GM21360 (cell line): ENCODE measurements around the gene HAL.
"Not testable (repeated sequence)": the region's sequence is repeated elsewhere in the genome, so short reads cannot be mapped to it uniquely, and the experiment has no call there.

Experiments
- ATAC-seq: cut with Tn5 transposase; IDR thresholded peaks from one replicate; pipeline ENCODE4 v1.9.1; 2021; ENCODE audit warnings: mild to moderate bottlenecking, moderate library complexity; ENCODE audit not compliant: unreplicated experiment

Gene HAL

DNA sequence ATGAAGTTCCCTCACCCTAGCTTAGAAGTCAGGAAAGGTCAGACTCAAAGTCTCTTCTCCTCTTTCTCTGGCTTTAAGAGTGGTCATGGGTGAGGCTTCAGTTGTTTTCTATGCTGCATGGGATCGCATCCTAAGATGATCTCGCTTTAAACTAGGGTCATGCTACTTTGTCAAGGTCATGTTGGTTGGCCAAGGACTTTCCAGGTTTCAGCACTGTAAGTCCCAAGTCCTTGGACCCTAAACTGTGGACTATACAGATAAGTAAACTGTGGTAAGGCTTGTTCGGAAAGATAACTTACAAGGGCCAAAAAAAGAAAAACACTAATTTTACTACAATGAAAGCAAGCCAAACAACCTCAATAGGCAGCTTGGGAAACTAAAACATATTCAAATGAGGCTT, 17.4 kb downstream of the HAL start:
- ATAC-seq, result no peak

DNA sequence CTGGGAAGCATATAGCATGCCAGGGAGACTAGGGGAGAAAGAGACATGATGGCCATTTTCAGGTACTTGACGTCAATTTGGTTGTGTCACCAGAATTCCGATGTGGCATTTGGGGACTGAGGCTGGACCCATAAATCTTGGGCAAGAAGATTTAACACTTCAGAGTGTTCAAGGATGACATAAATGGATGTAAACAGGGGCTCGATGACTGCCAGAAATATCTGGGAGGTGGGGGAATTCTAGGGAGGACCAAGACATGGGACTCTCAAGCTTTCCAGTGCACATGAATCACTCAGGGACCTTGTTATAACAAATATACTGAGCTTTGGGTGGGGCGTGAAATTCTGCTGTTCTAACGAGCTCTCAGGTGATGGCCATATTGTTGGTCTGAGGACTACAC, 17.8 kb downstream of the HAL start:
- ATAC-seq, result no peak

DNA sequence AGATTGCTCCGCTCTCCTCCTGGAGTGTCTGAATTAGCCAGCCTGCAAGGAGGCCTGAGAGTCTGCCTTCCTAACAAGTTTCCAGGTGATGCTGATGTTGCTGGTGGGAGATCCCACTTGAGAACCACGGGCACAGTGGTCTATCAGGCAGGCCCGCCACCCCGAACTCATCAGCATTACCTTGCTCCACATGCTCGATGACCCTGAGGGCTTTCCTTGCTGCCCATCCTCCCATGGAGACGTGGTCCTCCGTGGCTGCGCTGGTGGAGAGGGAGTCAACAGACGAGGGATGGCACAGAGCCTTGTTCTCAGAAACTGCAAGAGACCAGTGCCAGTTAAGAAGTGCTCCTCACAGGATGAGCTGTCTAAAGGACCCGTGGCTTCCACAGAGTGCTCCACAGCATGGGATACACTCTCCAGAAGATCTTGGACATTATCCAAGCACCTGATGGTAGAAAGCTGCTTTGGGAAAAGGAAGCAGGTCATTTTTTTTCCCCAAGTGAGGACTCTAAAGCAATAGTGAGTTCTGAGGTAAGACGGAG, 18.3 kb downstream of the HAL start:
- no peak for ATAC-seq

- no peak for ATAC-seq
Measured at GRCh38 chr12:95976416-95976832, 19.7 kb downstream of the HAL start.

DNA sequence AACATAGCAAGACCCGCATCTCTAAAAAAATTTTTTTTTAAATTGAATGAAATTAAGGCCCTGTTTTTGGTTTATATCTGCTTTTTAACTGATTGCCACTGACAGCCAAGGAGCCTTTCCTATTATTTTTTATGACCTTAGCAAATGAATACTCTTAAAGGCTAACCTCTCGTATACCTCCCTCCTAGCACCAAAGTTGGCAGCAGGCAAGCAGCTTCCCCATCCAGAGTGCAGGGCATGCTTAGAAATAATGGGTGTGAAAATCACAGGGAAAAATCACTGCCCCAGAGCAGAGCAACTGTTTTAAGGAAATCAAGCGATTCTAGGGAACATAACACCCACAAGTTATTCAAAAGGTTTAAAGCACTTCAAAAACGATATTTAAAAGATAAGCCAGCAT, 20.7 kb downstream of the HAL start:
- no peak for ATAC-seq

DNA sequence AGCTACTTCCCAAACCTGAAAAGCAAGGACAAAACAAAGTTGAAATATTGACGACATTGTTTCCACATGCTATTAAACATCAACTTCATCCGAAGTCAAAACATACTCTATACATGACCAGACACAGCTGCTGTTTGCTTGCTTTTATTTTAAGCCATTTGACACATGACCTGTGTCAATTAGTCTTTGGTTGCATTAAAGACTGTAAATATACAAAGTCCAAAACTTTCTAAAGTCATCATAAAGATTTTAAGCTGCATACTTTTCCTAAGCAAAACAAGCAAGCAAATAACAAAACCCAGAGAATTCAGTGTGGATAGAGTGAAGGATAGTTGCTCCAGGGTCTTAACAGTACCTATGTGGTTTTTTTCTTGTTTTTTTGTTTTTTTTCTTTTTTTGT, 21.8 kb downstream of the HAL start:
- no peak for ATAC-seq

DNA sequence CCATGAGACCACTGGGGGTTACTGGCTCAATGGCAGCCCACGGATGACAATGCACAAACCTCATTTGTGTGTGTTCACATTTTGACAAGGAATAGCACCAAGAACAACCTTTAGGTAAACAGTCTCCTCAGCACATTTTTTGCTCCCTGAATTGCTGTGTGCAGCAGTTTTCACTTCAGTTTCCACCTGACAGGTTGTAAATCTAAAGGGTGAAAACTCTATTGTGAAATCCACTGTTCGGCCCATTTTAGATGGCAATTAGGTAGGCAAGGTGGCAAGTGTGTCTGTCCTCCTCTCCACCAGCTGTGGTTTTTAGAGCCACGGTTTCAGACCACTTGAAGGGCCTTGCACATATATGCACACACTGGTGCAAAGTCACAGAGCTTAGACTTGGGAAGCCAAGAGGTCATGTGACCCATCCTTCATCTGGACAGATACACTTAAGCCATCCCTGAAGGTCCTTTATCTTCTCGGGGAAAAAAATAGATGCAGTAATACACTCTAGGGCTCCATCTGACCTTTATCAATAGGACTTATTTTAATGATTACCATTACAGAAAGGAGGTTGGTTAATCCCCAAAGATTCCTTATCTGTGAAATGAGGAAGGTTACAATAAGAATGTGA, 23.2 kb downstream of the HAL start:
- no peak for ATAC-seq

DNA sequence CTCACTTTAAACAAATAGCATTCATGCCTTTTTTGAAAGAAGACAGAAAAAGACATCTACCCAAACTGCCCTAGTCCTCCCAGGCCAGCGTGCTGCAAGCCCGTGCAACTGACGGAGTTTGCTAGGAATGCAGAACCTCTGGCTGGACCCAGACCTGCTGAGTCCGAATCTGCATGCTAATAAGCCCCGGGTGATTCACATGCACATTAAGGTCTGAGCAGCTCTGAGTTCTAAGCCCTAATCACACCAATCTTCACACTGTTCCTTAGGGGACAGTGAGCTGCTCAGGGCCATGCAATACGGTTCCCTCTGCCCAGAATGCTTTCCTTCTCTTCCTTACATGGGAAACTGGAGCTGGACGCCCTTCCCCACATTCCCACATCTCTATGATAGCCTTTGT, 25.2 kb downstream of the HAL start:
- no peak for ATAC-seq

DNA sequence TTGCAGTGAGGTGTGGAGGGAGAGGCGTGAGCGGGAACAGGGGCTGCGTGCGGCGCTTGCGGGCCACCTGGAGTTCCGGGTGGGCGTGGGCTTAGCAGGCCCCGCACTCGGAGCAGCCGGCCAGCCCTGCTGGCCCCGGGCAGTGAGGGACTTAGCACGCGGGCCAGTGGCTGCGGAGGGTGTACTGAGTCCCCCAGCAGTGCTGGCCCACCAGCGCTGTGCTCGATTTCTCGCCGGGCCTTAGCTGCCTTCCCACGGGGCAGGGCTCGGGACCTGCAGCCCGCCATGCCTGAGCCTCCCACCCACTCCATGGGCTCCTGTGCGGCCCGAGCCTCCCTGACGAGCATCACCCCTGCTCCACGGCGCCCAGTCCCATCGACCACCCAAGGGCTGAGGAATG, 27.0 kb downstream of the HAL start:
- not testable (repeated sequence) for ATAC-seq

GRCh38 chr12:95967301-95967700, 28.8 kb downstream of the HAL start:
- no peak for ATAC-seq

DNA sequence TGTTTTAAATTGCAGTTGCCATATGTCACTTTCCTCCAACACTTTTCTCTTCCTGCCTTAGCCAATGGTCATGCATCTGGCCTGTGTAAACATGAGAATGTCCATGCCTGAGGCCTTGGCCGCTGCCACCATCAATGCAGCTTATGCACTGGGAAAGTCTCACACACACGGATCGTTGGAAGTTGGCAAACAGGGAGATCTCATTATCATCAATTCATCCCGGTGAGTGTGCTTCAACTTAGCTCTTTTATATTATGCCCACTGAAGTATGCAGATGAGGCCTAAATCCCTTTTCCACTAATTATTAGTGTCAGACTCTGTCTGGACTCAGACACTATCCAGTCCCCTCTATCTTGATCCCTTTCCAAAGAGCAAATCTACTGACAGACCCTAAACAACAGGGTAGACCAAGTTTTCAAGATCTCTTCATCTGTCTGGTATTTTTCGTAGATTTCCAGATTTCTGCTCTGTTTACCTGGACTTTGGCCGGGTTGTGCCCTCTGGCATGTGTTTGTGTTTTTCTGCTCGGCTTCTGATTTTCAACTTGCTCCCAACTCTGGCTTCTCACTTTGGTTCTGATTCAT, 29.8 kb downstream of the HAL start:
- no peak for ATAC-seq

DNA sequence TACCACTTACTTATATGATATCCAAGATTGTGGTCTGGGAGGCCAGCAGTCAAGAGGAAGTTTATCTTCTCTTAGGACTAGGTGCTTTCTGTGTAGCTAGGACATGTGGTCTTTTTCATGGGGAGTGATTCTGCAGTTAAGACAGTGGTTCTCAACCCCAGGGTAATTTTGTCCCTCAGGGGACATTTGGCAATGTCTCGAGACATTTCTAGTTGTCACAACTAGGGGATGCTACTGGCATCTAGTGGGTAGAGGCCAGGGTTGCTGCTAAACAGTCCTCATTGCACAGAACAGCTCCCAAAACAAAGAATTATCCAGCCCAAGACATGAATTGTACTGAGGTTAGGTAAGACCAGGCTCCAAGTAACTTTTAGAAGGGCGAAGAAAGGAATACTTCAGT, 33.0 kb downstream of the HAL start:
- no peak for ATAC-seq

DNA sequence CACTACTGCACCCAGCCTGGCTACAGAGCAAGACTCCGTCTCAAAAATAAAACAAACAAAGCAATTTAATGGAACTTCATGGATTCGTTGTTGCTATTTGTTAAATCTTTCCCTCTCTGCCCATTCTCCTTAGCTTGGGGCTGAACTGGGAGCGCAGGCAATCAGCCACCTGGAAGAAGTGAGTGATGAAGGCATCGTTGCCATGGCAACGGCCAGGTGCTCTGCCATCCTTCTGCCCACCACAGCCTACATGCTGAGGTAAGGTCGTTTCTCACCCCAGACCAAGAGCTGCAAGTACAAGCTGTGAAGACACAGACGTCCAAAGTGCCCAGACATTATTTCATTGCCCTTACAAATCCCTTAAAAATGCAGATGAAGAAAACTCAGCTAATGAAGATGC, 33.9 kb downstream of the HAL start:
- ATAC-seq, result no peak

GRCh38 chr12:95960241-95960640, 35.9 kb downstream of the HAL start:
- ATAC-seq, result no peak

DNA sequence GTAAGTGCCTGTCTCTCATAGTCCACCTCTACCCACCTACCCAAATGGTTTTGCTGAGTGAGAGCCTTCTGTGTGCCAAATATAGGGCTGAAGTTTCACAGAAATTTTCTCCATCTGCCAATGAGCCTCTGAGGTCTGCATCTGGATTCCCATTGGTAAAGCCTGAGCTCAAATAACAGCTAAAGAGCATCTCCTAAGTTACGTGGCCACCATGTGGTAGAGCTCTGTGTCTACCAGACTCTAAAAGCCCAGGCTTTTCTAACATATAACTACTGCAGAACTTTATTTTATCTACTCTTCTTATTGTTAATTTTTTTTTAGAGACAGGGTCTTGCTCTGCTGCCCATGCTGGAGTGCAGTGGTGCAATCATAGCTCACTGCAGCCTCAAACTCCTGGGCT, 37.0 kb downstream of the HAL start:
- no peak for ATAC-seq

DNA sequence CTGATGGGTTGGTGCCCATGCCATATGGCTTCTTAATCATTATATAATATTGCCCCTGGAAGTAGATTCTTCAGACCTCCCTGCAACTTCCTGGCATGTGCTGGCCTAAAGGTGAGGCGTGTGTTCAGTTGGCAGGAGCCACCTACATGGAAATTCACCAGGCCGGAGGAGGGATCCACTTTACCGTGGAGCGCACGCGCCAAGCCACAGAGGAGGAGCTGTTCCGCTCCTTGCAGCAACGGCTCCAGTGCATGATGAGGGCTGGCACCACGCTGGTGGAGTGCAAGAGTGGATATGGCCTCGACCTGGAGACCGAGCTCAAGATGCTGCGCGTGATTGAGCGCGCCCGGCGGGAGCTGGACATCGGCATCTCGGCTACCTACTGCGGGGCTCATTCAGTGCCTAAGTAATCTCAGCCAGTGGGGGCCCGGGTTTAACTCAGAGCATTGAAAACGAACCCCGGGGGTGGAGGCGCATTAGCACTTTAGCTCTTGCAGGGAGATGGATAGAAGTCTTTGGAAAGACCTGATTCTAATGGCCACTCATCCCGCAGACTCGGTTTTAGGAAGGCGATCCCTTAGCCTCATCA, 39.5 kb downstream of the HAL start:
- no peak for ATAC-seq

DNA sequence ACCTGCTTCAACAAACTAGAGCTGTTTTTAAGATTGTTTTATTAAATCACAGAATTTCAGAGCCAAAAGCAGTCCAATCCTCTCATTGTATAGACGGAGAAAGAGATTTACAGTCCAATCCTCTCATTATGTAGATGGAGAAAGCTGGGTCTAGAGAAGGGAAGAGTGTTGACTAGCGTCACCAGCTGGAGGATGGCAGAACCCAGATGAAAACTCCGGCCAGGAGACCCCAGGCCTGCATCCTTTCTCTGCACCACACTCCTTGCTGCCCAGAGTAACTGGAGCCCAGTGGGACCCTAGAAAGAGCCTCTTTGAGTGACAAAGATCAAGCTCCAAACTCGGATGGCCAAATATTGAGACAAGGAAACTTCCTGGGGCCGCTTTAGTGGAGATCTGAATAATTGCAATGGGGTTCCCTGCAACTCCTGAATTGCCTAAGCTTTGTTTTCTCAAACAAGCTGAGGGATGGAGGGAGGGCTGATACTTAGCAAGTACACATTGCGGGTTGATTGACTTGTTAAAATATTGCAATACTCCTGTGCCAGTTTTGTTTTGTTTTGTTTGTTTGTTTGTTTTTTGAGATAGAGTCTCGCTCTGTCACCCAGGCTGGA, 40.5 kb downstream of the HAL start:
- no peak for ATAC-seq

DNA sequence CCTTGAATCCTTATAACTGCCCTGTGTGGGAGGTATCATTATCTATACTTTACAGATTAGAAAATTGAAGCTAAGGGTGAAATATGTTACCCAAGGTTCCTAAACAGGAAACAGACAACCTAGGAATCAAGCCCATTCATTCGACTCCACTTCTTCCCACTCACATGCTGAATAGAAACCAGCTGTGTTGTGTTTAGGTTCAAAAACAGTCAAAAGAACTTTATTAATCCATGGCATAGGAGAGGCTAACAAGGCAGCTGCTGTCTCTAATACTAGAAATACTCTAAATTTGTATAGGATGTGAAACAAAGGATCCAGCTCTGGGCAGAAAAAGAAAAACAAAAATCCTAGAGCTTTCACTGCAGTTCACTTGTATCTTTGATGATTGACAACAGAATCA, 43.1 kb downstream of the HAL start:
- ATAC-seq, result no peak

- ATAC-seq, result no peak
Measured at GRCh38 chr12:95951515-95951914, 44.6 kb downstream of the HAL start.

- ATAC-seq, result no peak
Measured at GRCh38 chr12:95949477-95950206, 46.5 kb downstream of the HAL start.

DNA sequence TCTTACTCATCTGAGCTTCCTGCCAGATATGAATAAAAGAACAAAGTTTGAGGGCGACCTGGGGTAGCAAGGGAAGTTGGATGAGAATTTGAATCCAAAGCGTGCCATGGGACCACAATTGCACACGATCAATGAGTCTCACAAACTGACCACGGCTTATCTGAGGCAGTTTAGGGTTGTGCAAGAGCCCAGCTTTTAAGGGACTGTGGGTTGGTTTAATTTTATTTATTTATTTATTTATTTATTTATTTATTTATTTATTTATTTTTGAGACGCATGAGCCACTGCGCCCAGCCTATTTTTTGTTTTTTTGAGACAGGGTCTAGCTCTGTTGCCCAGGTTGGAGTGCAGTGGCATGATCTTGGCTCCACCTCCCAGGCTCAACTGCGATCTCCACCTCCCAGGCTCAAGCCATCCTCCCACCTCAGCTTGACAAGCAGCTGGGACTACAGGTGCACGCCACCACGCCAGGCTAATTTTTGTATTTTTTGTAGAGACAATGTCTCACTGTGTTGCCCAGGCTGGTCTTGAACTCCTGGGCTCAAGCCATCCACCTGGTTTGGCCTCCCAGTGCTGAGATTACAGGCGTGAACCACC, 51.9 kb downstream of the HAL start:
- no peak for ATAC-seq
